NCI-H2029 treated with DMSO at 0.1 percent for 48 hours (cell line): ENCODE measurements around the gene FMR1NB.

Source experiments
- DNase-seq: peaks from one replicate; lab custom pipeline; 2025; lab: John Stamatoyannopoulos, UW

FMR1NB gene

GRCh38 chrX:148070504-148070877, 89.4 kb downstream of the FMR1NB start:
- no peak for DNase-seq
